OCI-LY1 (cell line): ENCODE data around the gene RNF144B.

Experiments
- H2AFZ ChIP-seq: fragments of 200-600 bp; sonication (generic), shearing (Covaris generic); 2 replicates; pipeline ENCODE4 v1.6.0; 2014; ENCODE audit warnings: antibody characterized with exemption, mild to moderate bottlenecking, low read length
- H3F3A ChIP-seq: fragments of 200-600 bp; sonication (generic), shearing (Covaris generic); 2 replicates; pipeline ENCODE4 v1.6.0; 2014; ENCODE audit warnings: mild to moderate bottlenecking, antibody characterized with exemption, low read length, moderate library complexity; ENCODE audit not compliant: insufficient read depth
- H3K27ac ChIP-seq: fragments of 200-600 bp; sonication (generic); 2 replicates; pipeline ENCODE4 v1.5.1; 2014; ENCODE audit warnings: low read length, mixed run types, mild to moderate bottlenecking, low read depth; ENCODE audit not compliant: poor library complexity, severe bottlenecking
- H3K27me3 ChIP-seq: fragments of 200-600 bp; sonication (generic); 2 replicates; pipeline ENCODE4 v1.6.0; 2014; ENCODE audit warnings: antibody characterized with exemption, mild to moderate bottlenecking, low read length, moderate library complexity; ENCODE audit not compliant: insufficient read depth
- H3K36me3 ChIP-seq: fragments of 200-600 bp; sonication (generic); 2 replicates; pipeline ENCODE4 v1.6.1; 2014; ENCODE audit warnings: mild to moderate bottlenecking, antibody characterized with exemption, low read length, moderate library complexity, mixed read lengths; ENCODE audit not compliant: insufficient read depth
- H3K4me1 ChIP-seq: fragments of 200-600 bp; sonication (generic); 2 replicates; pipeline ENCODE4 v1.5.1; 2014; ENCODE audit warnings: mild to moderate bottlenecking, low read length, moderate library complexity; ENCODE audit not compliant: insufficient read depth, severe bottlenecking
- H3K4me2 ChIP-seq: fragments of 200-600 bp; sonication (generic), shearing (Covaris generic); 2 replicates; pipeline ENCODE4 v1.6.1; 2014; ENCODE audit warnings: low read length
- H3K4me3 ChIP-seq: fragments of 200-600 bp; sonication (generic); 2 replicates; pipeline ENCODE4 v1.5.1; 2014; ENCODE audit warnings: low read length, low read depth, mild to moderate bottlenecking, mixed read lengths; ENCODE audit not compliant: poor library complexity, severe bottlenecking
- H3K79me2 ChIP-seq: fragments of 200-600 bp; shearing (Covaris generic); 2 replicates; pipeline ENCODE4 v1.6.1; 2016; ENCODE audit warnings: mixed run types, low read length, mixed read lengths; ENCODE audit not compliant: insufficient read depth
- H3K9ac ChIP-seq: fragments of 200-600 bp; sonication (generic), shearing (Covaris generic); 2 replicates; pipeline ENCODE4 v1.6.1; 2014; ENCODE audit warnings: mild to moderate bottlenecking, low read length, mixed read lengths
- H3K9me2 ChIP-seq: fragments of 200-600 bp; sonication (generic), shearing (Covaris generic); 2 replicates; pipeline ENCODE4 v1.6.1; 2014; ENCODE audit warnings: low read depth, mild to moderate bottlenecking, low read length, mixed read lengths
- H3K9me3 ChIP-seq: fragments of 200-600 bp; shearing (Covaris generic); 2 replicates; pipeline ENCODE4 v1.6.1; 2014; ENCODE audit warnings: low read length, mixed read lengths
- H4K20me1 ChIP-seq: fragments of 200-600 bp; sonication (generic), shearing (Covaris generic); 2 replicates; pipeline ENCODE4 v1.6.0; 2016; ENCODE audit warnings: mild to moderate bottlenecking, low read length; ENCODE audit not compliant: insufficient read depth
- CTCF ChIP-seq: fragments of 200-600 bp; sonication (generic), shearing (Covaris generic); IDR thresholded peaks from 2 replicates; pipeline ENCODE4 v1.5.1; 2017; ENCODE audit warnings: mild to moderate bottlenecking, antibody characterized with exemption, low read length, moderate library complexity, mixed read lengths
- EZH2 ChIP-seq: fragments of 200-600 bp; sonication (generic), shearing (Covaris generic); IDR thresholded peaks from 2 replicates; pipeline ENCODE4 v1.8.0; 2017; ENCODE audit warnings: borderline replicate concordance, mixed run types, mild to moderate bottlenecking, antibody characterized with exemption, low read length, moderate library complexity, mixed read lengths

RNF144B gene

GRCh38 chr6:18422136-18422535 is 35.0 kb downstream of the RNF144B start:
- no peak overlapping the region for H3K4me3 ChIP-seq
- peaks cover 16% of the 10 kb centered on the region; the same call in 1 of the 2 replicates for H3K79me2 ChIP-seq
- no peak for TF ChIP-seq CTCF
- TF ChIP-seq EZH2, result no peak
- no peaks in the 10 kb centered on the region for H3K27me3 ChIP-seq
- no peak overlapping the region for H3K27ac ChIP-seq
- H3K9me3 ChIP-seq, result no peaks in the 10 kb centered on the region
- H3K4me1 ChIP-seq, result no peaks in the 10 kb centered on the region
- peaks cover 16% of the 10 kb centered on the region for H3K36me3 ChIP-seq
- no peaks in the 10 kb centered on the region; the same call in 1 of the 2 replicates for H3F3A ChIP-seq
- H4K20me1 ChIP-seq, result no peaks in the 10 kb centered on the region
- no peak overlapping the region for H3K9ac ChIP-seq
- H3K9me2 ChIP-seq, result no peaks in the 10 kb centered on the region
- no peak overlapping the region for H2AFZ ChIP-seq
- H3K4me2 ChIP-seq, result no peak overlapping the region

- no peaks in the 10 kb centered on the region for H4K20me1 ChIP-seq
- no peak overlapping the region for H3K9ac ChIP-seq
- H3F3A ChIP-seq, result no peaks in the 10 kb centered on the region; the same call in 1 of the 2 replicates
- H3K27ac ChIP-seq, result no peak overlapping the region
- no peaks in the 10 kb centered on the region for H3K9me2 ChIP-seq
- H2AFZ ChIP-seq, result no peak overlapping the region
- H3K4me2 ChIP-seq, result no peak overlapping the region
- no peak overlapping the region for H3K4me3 ChIP-seq
- no peaks in the 10 kb centered on the region for H3K9me3 ChIP-seq
- TF ChIP-seq EZH2, result no peak
- no peak for TF ChIP-seq CTCF
- peaks cover 22% of the 10 kb centered on the region; the same call in 1 of the 2 replicates for H3K36me3 ChIP-seq
- no peaks in the 10 kb centered on the region for H3K27me3 ChIP-seq
- H3K4me1 ChIP-seq, result no peaks in the 10 kb centered on the region
- peaks cover 15% of the 10 kb centered on the region; the same call in 1 of the 2 replicates for H3K79me2 ChIP-seq
Observed at GRCh38 chr6:18423426-18423825, 36.3 kb downstream of the RNF144B start.

GRCh38 chr6:18424201-18424600 is 37.1 kb downstream of the RNF144B start:
- H3K9ac ChIP-seq, result no peak overlapping the region
- H3K36me3 ChIP-seq, result peaks cover 28% of the 10 kb centered on the region; the same call in 1 of the 2 replicates
- no peaks in the 10 kb centered on the region for H3F3A ChIP-seq
- H3K4me1 ChIP-seq, result no peaks in the 10 kb centered on the region
- H3K27me3 ChIP-seq, result no peaks in the 10 kb centered on the region
- no peak overlapping the region for H2AFZ ChIP-seq
- H3K4me2 ChIP-seq, result no peak overlapping the region
- no peaks in the 10 kb centered on the region for H3K9me3 ChIP-seq
- H3K27ac ChIP-seq, result no peak overlapping the region
- H3K4me3 ChIP-seq, result no peak overlapping the region
- H3K9me2 ChIP-seq, result no peaks in the 10 kb centered on the region
- H4K20me1 ChIP-seq, result no peaks in the 10 kb centered on the region
- TF ChIP-seq EZH2, result no peak
- TF ChIP-seq CTCF, result no peak
- H3K79me2 ChIP-seq, result peaks cover 15% of the 10 kb centered on the region; the same call in 1 of the 2 replicates
